Breast epithelium (tissue), 3 donors: ENCODE results near the gene OTOF.

Source experiments
- POLR2AphosphoS5 ChIP-seq, 3 donors: sonication (generic); formaldehyde crosslinking; IDR thresholded peaks; one replicate each; pipeline ENCODE4 v1.6.1; 2017; ENCODE audit warnings: antibody characterized with exemption in 3 of 3
- TF ChIP-seq, protein P1 (sequence below), 3 donors: fragments of 450-650 bp; IDR thresholded peaks; one replicate each; pipeline ENCODE4 v1.5.1; 2016 to 2017; ENCODE audit warnings: antibody characterized with exemption in 3 of 3, mild to moderate bottlenecking in 3 of 3, moderate library complexity in 3 of 3

DNA sequence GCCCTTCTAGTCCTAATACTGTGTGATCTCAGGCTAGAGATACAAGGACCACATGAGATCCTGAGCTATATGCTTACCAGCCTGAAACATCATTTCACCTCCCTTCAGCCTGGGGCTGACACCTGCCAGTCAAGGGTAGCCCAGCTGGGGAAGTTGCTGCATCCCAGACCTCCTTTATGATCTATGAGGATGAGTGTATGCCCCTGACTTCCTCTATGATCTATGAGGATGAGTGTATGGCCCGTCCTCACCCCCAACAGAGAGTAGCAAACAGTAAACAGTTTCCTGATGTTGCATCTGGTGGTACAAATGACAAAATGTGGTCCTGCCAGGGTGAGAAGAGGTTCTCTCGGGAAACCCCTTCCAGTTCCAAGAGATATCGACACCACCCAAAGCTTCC is 8.9 kb upstream of the OTOF start:
- no peak for TF ChIP-seq POLR2AphosphoS5 (IDR thresholded peaks at IDR 0.05)
- TF ChIP-seq, protein P1, sequence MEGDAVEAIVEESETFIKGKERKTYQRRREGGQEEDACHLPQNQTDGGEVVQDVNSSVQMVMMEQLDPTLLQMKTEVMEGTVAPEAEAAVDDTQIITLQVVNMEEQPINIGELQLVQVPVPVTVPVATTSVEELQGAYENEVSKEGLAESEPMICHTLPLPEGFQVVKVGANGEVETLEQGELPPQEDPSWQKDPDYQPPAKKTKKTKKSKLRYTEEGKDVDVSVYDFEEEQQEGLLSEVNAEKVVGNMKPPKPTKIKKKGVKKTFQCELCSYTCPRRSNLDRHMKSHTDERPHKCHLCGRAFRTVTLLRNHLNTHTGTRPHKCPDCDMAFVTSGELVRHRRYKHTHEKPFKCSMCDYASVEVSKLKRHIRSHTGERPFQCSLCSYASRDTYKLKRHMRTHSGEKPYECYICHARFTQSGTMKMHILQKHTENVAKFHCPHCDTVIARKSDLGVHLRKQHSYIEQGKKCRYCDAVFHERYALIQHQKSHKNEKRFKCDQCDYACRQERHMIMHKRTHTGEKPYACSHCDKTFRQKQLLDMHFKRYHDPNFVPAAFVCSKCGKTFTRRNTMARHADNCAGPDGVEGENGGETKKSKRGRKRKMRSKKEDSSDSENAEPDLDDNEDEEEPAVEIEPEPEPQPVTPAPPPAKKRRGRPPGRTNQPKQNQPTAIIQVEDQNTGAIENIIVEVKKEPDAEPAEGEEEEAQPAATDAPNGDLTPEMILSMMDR (IDR thresholded peaks at IDR 0.05): no peak
